A673 (cell line): Measurements from ENCODE around the gene ST8SIA3.

Experiments used
- EZH2 ChIP-seq: fragments of 200-600 bp; sonication (generic); IDR thresholded peaks from 2 replicates; pipeline ENCODE4 v1.6.1; 2017; ENCODE audit warnings: borderline replicate concordance, low read depth, mild to moderate bottlenecking, mixed read lengths, antibody characterized with exemption, low read length; ENCODE audit not compliant: poor library complexity, severe bottlenecking
- TF ChIP-seq, protein P1 (sequence below): fragments of 300-800, 200-600 bp; sonication (generic); conservative IDR thresholded peaks from 2 replicates; pipeline ENCODE4 v1.5.1; 2017; ENCODE audit warnings: low read depth, mild to moderate bottlenecking, antibody characterized with exemption, low read length, moderate library complexity, mixed read lengths

DNA sequence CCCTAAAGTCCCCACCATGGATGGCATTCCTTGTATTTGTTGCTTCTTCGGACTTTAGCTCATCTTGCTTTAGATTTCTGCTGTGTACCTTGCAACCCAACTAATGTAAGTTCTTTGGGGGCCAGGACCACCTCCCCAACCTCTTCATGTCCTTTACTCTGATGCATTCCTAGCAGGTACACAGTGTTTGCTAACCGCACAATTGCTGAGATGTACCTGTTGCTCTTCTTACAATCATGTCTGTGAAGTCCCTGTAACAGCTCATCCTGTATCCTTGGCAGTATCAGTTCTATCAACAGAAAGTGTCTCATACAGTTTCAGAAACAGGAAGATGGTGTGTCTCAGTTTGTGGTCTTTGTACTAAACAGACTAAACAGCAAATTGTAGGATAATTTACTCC, 24.1 kb downstream of the ST8SIA3 start:
- TF ChIP-seq, protein P1, sequence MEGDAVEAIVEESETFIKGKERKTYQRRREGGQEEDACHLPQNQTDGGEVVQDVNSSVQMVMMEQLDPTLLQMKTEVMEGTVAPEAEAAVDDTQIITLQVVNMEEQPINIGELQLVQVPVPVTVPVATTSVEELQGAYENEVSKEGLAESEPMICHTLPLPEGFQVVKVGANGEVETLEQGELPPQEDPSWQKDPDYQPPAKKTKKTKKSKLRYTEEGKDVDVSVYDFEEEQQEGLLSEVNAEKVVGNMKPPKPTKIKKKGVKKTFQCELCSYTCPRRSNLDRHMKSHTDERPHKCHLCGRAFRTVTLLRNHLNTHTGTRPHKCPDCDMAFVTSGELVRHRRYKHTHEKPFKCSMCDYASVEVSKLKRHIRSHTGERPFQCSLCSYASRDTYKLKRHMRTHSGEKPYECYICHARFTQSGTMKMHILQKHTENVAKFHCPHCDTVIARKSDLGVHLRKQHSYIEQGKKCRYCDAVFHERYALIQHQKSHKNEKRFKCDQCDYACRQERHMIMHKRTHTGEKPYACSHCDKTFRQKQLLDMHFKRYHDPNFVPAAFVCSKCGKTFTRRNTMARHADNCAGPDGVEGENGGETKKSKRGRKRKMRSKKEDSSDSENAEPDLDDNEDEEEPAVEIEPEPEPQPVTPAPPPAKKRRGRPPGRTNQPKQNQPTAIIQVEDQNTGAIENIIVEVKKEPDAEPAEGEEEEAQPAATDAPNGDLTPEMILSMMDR: no peak
- TF ChIP-seq EZH2: no peak
